Mucosa of rectum (tissue), 2 donors: ENCODE data around the gene RNF186.

Experiments used
- H3K27ac ChIP-seq, 2 donors: one replicate each; pipeline ENCODE4 v1.7.0; 2013; ENCODE audit warnings: inconsistent platforms in 2 of 2, low read depth in 2 of 2, low read length in 2 of 2
- H3K27me3 ChIP-seq, 2 donors: one replicate each; pipeline ENCODE4 v1.7.0; 2013; ENCODE audit warnings: low read length in 2 of 2; ENCODE audit not compliant: control insufficient read depth in 2 of 2, insufficient read depth in 2 of 2
- H3K36me3 ChIP-seq, 2 donors: one replicate each; pipeline ENCODE4 v1.7.0; 2013; ENCODE audit warnings: low read length in 2 of 2; ENCODE audit not compliant: control insufficient read depth in 2 of 2, insufficient read depth in 2 of 2
- H3K4me1 ChIP-seq, 2 donors: one replicate each; pipeline ENCODE4 v1.7.0; 2013; ENCODE audit warnings: low read length in 2 of 2, mild to moderate bottlenecking in 1 of 2; ENCODE audit not compliant: control insufficient read depth in 2 of 2, insufficient read depth in 2 of 2
- H3K4me3 ChIP-seq, 2 donors: one replicate each; pipeline ENCODE4 v1.7.0; 2013; ENCODE audit warnings: low read length in 2 of 2
- H3K9ac ChIP-seq, 2 donors: one replicate each; pipeline ENCODE4 v1.7.0; 2013; ENCODE audit warnings: low read length in 2 of 2, low read depth in 1 of 2, mild to moderate bottlenecking in 1 of 2
- H3K9me3 ChIP-seq, 2 donors: one replicate each; pipeline ENCODE4 v1.7.0; 2013; ENCODE audit warnings: low read length in 2 of 2; ENCODE audit not compliant: control insufficient read depth in 2 of 2
- donor health status: healthy.
- donor health status: Normal muscosa, but diverticular disease.

Gene RNF186

GRCh38 chr1:19776933-19777332, 38.1 kb downstream of the RNF186 start:
- Histone ChIP-seq H3K27ac (no peak overlapping the region), H3K9ac (no peak overlapping the region), H3K4me3 (no peak overlapping the region), H3K4me1 (no peaks in the 10 kb centered on the region), H3K9me3 (no peaks in the 10 kb centered on the region), H3K27me3 (no peaks in the 10 kb centered on the region), H3K36me3 (peaks cover 35 to 50% of the 10 kb centered on the region in 2 donors)

- no peaks in the 10 kb centered on the region for H3K9me3 ChIP-seq
- H3K4me1 ChIP-seq: no peaks in the 10 kb centered on the region
- no peaks in the 10 kb centered on the region for H3K27me3 ChIP-seq
- H3K36me3 ChIP-seq: peaks cover 35 to 48% of the 10 kb centered on the region in 2 donors
- H3K9ac ChIP-seq: no peak overlapping the region
- no peak overlapping the region for H3K27ac ChIP-seq
- H3K4me3 ChIP-seq: no peak overlapping the region
Measured at GRCh38 chr1:19776287-19776686, 38.8 kb downstream of the RNF186 start.

- H3K27ac ChIP-seq: no peak overlapping the region
- H3K9me3 ChIP-seq: no peaks in the 10 kb centered on the region
- no peak overlapping the region for H3K9ac ChIP-seq
- no peaks in the 10 kb centered on the region for H3K27me3 ChIP-seq
- H3K4me1 ChIP-seq: no peaks in the 10 kb centered on the region
- H3K36me3 ChIP-seq: peaks cover 39 to 48% of the 10 kb centered on the region in 2 donors
- no peak overlapping the region for H3K4me3 ChIP-seq
Measured at GRCh38 chr1:19775831-19776230, 39.3 kb downstream of the RNF186 start.

- Histone ChIP-seq H3K27me3 (no peaks in the 10 kb centered on the region), H3K9ac (no peak overlapping the region), H3K36me3 (peaks cover 41 to 48% of the 10 kb centered on the region in 2 donors), H3K4me3 (no peak overlapping the region), H3K9me3 (no peaks in the 10 kb centered on the region), H3K27ac (no peak overlapping the region), H3K4me1 (no peaks in the 10 kb centered on the region)
Measured at GRCh38 chr1:19775317-19775716, 39.8 kb downstream of the RNF186 start.

- H3K27me3 ChIP-seq: no peaks in the 10 kb centered on the region
- no peak overlapping the region for H3K4me3 ChIP-seq
- no peak overlapping the region for H3K27ac ChIP-seq
- H3K9ac ChIP-seq: no peak overlapping the region
- H3K36me3 ChIP-seq: peaks cover 38 to 47% of the 10 kb centered on the region in 2 donors
- no peaks in the 10 kb centered on the region for H3K9me3 ChIP-seq
- H3K4me1 ChIP-seq: no peaks in the 10 kb centered on the region
Measured at GRCh38 chr1:19774180-19774785, 40.8 kb downstream of the RNF186 start.

GRCh38 chr1:19773485-19773884, 41.6 kb downstream of the RNF186 start:
- no peaks in the 10 kb centered on the region for H3K9me3 ChIP-seq
- peaks cover 35 to 39% of the 10 kb centered on the region in 2 donors for H3K36me3 ChIP-seq
- H3K4me1 ChIP-seq: no peaks in the 10 kb centered on the region
- H3K27ac ChIP-seq: no peak overlapping the region
- H3K27me3 ChIP-seq: no peaks in the 10 kb centered on the region
- H3K9ac ChIP-seq: no peak overlapping the region
- no peak overlapping the region for H3K4me3 ChIP-seq

GRCh38 chr1:19772053-19772452, 43.0 kb downstream of the RNF186 start:
- no peak overlapping the region for H3K27ac ChIP-seq
- H3K9me3 ChIP-seq: no peaks in the 10 kb centered on the region
- no peaks in the 10 kb centered on the region for H3K27me3 ChIP-seq
- no peaks in the 10 kb centered on the region for H3K4me1 ChIP-seq
- no peak overlapping the region for H3K9ac ChIP-seq
- peaks cover 34 to 40% of the 10 kb centered on the region in 2 donors for H3K36me3 ChIP-seq
- H3K4me3 ChIP-seq: no peak overlapping the region

GRCh38 chr1:19771350-19771749, 43.7 kb downstream of the RNF186 start:
- no peaks in the 10 kb centered on the region for H3K4me1 ChIP-seq
- H3K36me3 ChIP-seq: peaks cover 38 to 40% of the 10 kb centered on the region in 2 donors
- H3K27ac ChIP-seq: no peak overlapping the region
- H3K4me3 ChIP-seq: no peak overlapping the region
- no peaks in the 10 kb centered on the region for H3K9me3 ChIP-seq
- no peaks in the 10 kb centered on the region for H3K27me3 ChIP-seq
- H3K9ac ChIP-seq: no peak overlapping the region

- no peaks in the 10 kb centered on the region for H3K27me3 ChIP-seq
- H3K27ac ChIP-seq: no peak overlapping the region
- peaks cover 37 to 39% of the 10 kb centered on the region in 2 donors for H3K36me3 ChIP-seq
Measured at GRCh38 chr1:19770436-19771190, 44.5 kb downstream of the RNF186 start.

GRCh38 chr1:19769211-19769932, 45.7 kb downstream of the RNF186 start:
- H3K4me3 ChIP-seq: no peak overlapping the region
- H3K9me3 ChIP-seq: no peaks in the 10 kb centered on the region
- H3K4me1 ChIP-seq: no peaks in the 10 kb centered on the region
- H3K36me3 ChIP-seq: peaks cover 34 to 39% of the 10 kb centered on the region in 2 donors
- no peak overlapping the region for H3K27ac ChIP-seq
- H3K9ac ChIP-seq: no peak overlapping the region
- H3K27me3 ChIP-seq: no peaks in the 10 kb centered on the region

More at GRCh38 chr1:19770436-19771190, 44.5 kb downstream of the RNF186 start:
- Histone ChIP-seq H3K4me3 (no peak overlapping the region), H3K4me1 (no peaks in the 10 kb centered on the region), H3K9me3 (no peaks in the 10 kb centered on the region), H3K9ac (no peak overlapping the region)
